Neural cell (in vitro differentiated cells): ENCODE results near the gene MRPL4. TPM values are rescaled to one million over a fixed set of nuclear protein-coding genes. Genes with fewer than 3 reads are reported as not detected.
A peak's percentile ranks its signal among the peaks of the same experiment; 100 is the strongest.

ENCODE experiments used
- H2AFZ ChIP-seq: fragments of 200-600, 300-800 bp; sonication (generic), shearing (Covaris generic); 2 replicates; pipeline ENCODE4 v1.6.0; 2014; ENCODE audit warnings: low read depth, mild to moderate bottlenecking, antibody characterized with exemption, low read length, moderate library complexity
- H3F3A ChIP-seq: fragments of 200-600 bp; shearing (Covaris generic); 2 replicates; pipeline ENCODE4 v1.6.1; 2016; ENCODE audit warnings: mild to moderate bottlenecking, moderate library complexity, mixed read lengths, antibody characterized with exemption, low read length; ENCODE audit not compliant: insufficient read depth, poor library complexity, severe bottlenecking
- H3K27ac ChIP-seq: fragments of 200-600, 300-800 bp; sonication (generic), shearing (Covaris generic); 2 replicates; pipeline ENCODE4 v1.5.1; 2014; ENCODE audit warnings: mild to moderate bottlenecking, low read length, moderate library complexity
- H3K27me3 ChIP-seq: fragments of 300-800, 200-600 bp; sonication (generic), shearing (Covaris generic); 2 replicates; pipeline ENCODE4 v1.6.0; 2014; ENCODE audit warnings: mild to moderate bottlenecking, low read depth, low read length, moderate library complexity; ENCODE audit not compliant: insufficient read depth
- H3K36me3 ChIP-seq: fragments of 300-800, 200-600 bp; sonication (generic), shearing (Covaris generic); 2 replicates; pipeline ENCODE4 v1.5.1; 2014; ENCODE audit warnings: mild to moderate bottlenecking, antibody characterized with exemption, low read length, moderate library complexity; ENCODE audit not compliant: insufficient read depth
- H3K4me2 ChIP-seq: fragments of 300-800, 200-600 bp; sonication (generic), shearing (Covaris generic); 2 replicates; pipeline ENCODE4 v1.6.0; 2014; ENCODE audit warnings: mild to moderate bottlenecking, low read length
- H3K4me3 ChIP-seq: fragments of 300-800, 200-600 bp; sonication (generic), shearing (Covaris generic); 2 replicates; pipeline ENCODE4 v1.5.1; 2014; ENCODE audit warnings: mild to moderate bottlenecking, low read length, moderate library complexity
- H3K79me2 ChIP-seq: fragments of 200-600 bp; shearing (Covaris generic); replicated peaks from 2 replicates; pipeline ENCODE4 v1.6.0; 2014; ENCODE audit warnings: mild to moderate bottlenecking, low read length, moderate library complexity; ENCODE audit not compliant: insufficient read depth
- H3K9ac ChIP-seq: fragments of 300-800, 200-600 bp; sonication (generic), shearing (Covaris generic); 2 replicates; pipeline ENCODE4 v1.6.1; 2016; ENCODE audit warnings: mild to moderate bottlenecking, low read length, mixed read lengths
- H3K9me2 ChIP-seq: fragments of 200-600 bp; shearing (Covaris generic); 2 replicates; pipeline ENCODE4 v1.6.1; 2016; ENCODE audit warnings: mild to moderate bottlenecking, low read length, mixed read lengths; ENCODE audit not compliant: insufficient read depth
- H3K9me3 ChIP-seq: fragments of 200-600, 300-800 bp; sonication (generic), shearing (Covaris generic); 2 replicates; pipeline ENCODE4 v1.6.1; 2016; ENCODE audit warnings: mild to moderate bottlenecking, mixed run types, low read length, moderate library complexity, mixed read lengths
- H4K20me1 ChIP-seq: fragments of 200-600 bp; shearing (Covaris generic); 2 replicates; pipeline ENCODE4 v1.6.1; 2016; ENCODE audit warnings: mild to moderate bottlenecking, mixed run types; ENCODE audit not compliant: insufficient read depth
- EP300 ChIP-seq: fragments of 450-650 bp; conservative IDR thresholded peaks from 2 replicates; pipeline ENCODE4 v1.6.1; 2014; ENCODE audit warnings: antibody characterized with exemption, mild to moderate bottlenecking, moderate library complexity; ENCODE audit not compliant: poor library complexity, severe bottlenecking
- EZH2 ChIP-seq: fragments of 200-600, 300-800 bp; shearing (Covaris generic), sonication (generic); IDR thresholded peaks from 2 replicates; pipeline ENCODE4 v1.6.1; 2014; ENCODE audit warnings: antibody characterized with exemption, low read length, borderline replicate concordance, mild to moderate bottlenecking; ENCODE audit not compliant: insufficient read depth, poor library complexity, severe bottlenecking
- MXI1 ChIP-seq: fragments of 450-650 bp; conservative IDR thresholded peaks from 2 replicates; pipeline ENCODE4 v1.6.1; 2014; ENCODE audit warnings: antibody characterized with exemption, mild to moderate bottlenecking; ENCODE audit not compliant: poor library complexity, severe bottlenecking
- POLR2AphosphoS5 ChIP-seq: IDR thresholded peaks from 2 replicates; pipeline ENCODE4 v1.6.1; 2012
- RAD21 ChIP-seq: fragments of 450-650 bp; conservative IDR thresholded peaks from 2 replicates; pipeline ENCODE4 v1.6.1; 2014; ENCODE audit warnings: antibody characterized with exemption, mild to moderate bottlenecking, moderate library complexity
- SMC3 ChIP-seq: fragments of 450-650 bp; conservative IDR thresholded peaks from 2 replicates; pipeline ENCODE4 v1.6.1; 2014; ENCODE audit warnings: antibody characterized with exemption, mild to moderate bottlenecking, moderate library complexity; ENCODE audit not compliant: poor library complexity
- TAF1 ChIP-seq: IDR thresholded peaks from 2 replicates; pipeline ENCODE4 v1.6.1; 2012; ENCODE audit warnings: low read depth
- polyA plus RNA-seq: library from polyadenylated mRNA; depleted of rRNA; stranded (reverse); fragments of >200 nt; gene quantifications from 2 replicates; pipeline ENCODE4 v1.2.3, GENCODE V29; 2014
- TF ChIP-seq, protein P1 (sequence below): fragments of 450-650 bp; IDR thresholded peaks from 2 replicates; pipeline ENCODE4 v1.5.1; 2014; ENCODE audit warnings: antibody characterized with exemption, mild to moderate bottlenecking, moderate library complexity; ENCODE audit not compliant: poor library complexity, severe bottlenecking
- TF ChIP-seq, protein P2 (sequence below): IDR thresholded peaks from 2 replicates; pipeline ENCODE4 v1.6.1; 2012; ENCODE audit warnings: borderline replicate concordance

Gene MRPL4
- polyA plus RNA-seq, 1 donor from 2014 or later, result 27.2 TPM

DNA sequence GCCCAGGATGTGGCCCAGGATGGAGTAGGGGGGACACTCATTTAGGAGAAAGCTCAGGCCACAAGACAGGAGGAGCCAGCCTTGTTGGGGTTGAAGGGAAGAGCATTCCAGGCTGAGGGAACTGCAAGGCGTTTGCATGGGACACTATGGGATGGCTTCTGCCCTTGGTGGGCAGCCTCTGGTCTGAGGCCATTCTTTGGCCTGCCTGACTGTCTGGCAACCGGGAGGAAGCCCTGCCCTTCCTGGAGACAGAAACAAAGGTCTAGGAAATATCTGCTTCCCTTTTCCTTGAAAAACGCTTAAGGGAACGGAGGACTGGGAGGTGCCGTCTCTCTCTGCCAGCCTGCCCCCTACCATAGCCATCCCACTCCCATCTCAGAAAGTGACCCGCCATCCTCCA is 16.1 kb downstream of the MRPL4 start:
- Histone ChIP-seq H3K9me2 (no peaks in the 10 kb centered on the region), H3K9me3 (no peaks in the 10 kb centered on the region), H3K27ac (no peak overlapping the region), H3K4me3 (no peak overlapping the region), H2AFZ (no peak overlapping the region), H3K36me3 (no peaks in the 10 kb centered on the region), H3K79me2 (no peaks in the 10 kb centered on the region), H3K27me3 (peaks cover 39% of the 10 kb centered on the region), H4K20me1 (no peaks in the 10 kb centered on the region), H3K4me2 (no peak overlapping the region), H3F3A (no peaks in the 10 kb centered on the region), H3K9ac (no peak overlapping the region)
- TF ChIP-seq EZH2 (no peak), TAF1 (no peak), EP300 (no peak), SMC3 (no peak), POLR2AphosphoS5 (no peak), RAD21 (no peak), MXI1 (no peak)
- TF ChIP-seq, protein P1, sequence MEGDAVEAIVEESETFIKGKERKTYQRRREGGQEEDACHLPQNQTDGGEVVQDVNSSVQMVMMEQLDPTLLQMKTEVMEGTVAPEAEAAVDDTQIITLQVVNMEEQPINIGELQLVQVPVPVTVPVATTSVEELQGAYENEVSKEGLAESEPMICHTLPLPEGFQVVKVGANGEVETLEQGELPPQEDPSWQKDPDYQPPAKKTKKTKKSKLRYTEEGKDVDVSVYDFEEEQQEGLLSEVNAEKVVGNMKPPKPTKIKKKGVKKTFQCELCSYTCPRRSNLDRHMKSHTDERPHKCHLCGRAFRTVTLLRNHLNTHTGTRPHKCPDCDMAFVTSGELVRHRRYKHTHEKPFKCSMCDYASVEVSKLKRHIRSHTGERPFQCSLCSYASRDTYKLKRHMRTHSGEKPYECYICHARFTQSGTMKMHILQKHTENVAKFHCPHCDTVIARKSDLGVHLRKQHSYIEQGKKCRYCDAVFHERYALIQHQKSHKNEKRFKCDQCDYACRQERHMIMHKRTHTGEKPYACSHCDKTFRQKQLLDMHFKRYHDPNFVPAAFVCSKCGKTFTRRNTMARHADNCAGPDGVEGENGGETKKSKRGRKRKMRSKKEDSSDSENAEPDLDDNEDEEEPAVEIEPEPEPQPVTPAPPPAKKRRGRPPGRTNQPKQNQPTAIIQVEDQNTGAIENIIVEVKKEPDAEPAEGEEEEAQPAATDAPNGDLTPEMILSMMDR, result no peak
- TF ChIP-seq, protein P2, sequence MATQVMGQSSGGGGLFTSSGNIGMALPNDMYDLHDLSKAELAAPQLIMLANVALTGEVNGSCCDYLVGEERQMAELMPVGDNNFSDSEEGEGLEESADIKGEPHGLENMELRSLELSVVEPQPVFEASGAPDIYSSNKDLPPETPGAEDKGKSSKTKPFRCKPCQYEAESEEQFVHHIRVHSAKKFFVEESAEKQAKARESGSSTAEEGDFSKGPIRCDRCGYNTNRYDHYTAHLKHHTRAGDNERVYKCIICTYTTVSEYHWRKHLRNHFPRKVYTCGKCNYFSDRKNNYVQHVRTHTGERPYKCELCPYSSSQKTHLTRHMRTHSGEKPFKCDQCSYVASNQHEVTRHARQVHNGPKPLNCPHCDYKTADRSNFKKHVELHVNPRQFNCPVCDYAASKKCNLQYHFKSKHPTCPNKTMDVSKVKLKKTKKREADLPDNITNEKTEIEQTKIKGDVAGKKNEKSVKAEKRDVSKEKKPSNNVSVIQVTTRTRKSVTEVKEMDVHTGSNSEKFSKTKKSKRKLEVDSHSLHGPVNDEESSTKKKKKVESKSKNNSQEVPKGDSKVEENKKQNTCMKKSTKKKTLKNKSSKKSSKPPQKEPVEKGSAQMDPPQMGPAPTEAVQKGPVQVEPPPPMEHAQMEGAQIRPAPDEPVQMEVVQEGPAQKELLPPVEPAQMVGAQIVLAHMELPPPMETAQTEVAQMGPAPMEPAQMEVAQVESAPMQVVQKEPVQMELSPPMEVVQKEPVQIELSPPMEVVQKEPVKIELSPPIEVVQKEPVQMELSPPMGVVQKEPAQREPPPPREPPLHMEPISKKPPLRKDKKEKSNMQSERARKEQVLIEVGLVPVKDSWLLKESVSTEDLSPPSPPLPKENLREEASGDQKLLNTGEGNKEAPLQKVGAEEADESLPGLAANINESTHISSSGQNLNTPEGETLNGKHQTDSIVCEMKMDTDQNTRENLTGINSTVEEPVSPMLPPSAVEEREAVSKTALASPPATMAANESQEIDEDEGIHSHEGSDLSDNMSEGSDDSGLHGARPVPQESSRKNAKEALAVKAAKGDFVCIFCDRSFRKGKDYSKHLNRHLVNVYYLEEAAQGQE, result no peak

DNA sequence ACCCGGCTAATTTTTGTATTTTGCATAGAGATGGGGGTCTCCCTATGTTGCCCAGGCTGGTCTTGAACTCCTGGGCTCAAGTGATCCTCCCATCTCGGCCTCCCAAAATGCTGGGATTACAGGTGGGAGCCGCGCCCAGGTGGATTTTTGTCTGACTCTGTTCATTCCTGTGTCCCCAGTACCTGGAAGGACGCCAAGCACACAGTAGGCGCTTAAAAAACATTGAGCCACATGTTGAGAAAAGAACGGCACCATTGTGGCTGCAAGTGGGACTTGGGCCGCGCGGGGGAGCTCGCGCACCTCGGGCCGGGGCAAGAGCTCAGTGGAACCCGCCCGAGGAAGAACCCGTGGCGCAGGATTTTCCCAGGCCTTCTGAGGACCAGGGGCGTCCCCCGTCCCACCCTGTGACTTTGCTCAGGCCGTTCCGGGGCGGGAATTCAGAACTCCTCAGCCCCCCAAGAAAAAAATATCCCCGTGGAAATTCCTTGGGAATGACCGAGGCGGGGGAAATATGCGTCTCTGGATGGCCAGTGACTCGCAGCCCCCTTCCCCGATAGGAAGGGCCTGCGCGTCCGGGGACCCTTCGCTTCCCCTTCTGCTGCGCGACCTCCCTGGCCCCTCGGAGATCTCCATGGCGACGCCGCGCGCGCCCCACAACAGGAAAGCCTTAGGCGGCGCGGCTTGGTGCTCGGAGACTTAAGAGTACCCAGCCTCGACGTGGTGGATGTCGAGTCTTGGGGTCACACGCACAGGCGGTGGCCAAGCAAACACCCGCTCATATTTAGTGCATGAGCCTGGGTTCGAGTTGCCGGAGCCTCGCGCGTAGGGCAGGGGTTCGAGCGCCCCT is 17.5 kb downstream of the MRPL4 start:
- no peaks in the 10 kb centered on the region for H3F3A ChIP-seq
- peak overlapping the region; percentile 47 for H3K4me3 ChIP-seq
- peaks cover 43% of the 10 kb centered on the region for H3K27me3 ChIP-seq
- no peaks in the 10 kb centered on the region for H3K79me2 ChIP-seq
- TF ChIP-seq EZH2 (no peak), SMC3 (peak; percentile 89), MXI1 (peak; percentile 32), TAF1 (no peak), RAD21 (peak; percentile 92), POLR2AphosphoS5 (no peak), EP300 (no peak)
- TF ChIP-seq, protein P1, result peak; percentile 91
- TF ChIP-seq, protein P2, result no peak
- H3K27ac ChIP-seq, result no peak overlapping the region
- H3K9me3 ChIP-seq, result no peaks in the 10 kb centered on the region
- no peak overlapping the region for H3K4me2 ChIP-seq
- H4K20me1 ChIP-seq, result no peaks in the 10 kb centered on the region
- no peak overlapping the region for H2AFZ ChIP-seq
- H3K9me2 ChIP-seq, result no peaks in the 10 kb centered on the region
- no peak overlapping the region for H3K9ac ChIP-seq
- no peaks in the 10 kb centered on the region for H3K36me3 ChIP-seq
